HepG2 (cell line): ENCODE measurements around the gene PPP4C. TPM values are rescaled to one million over a fixed set of nuclear protein-coding genes. Genes with fewer than 3 reads are reported as not detected.

Experiments
- BRCA1 ChIP-seq: sonication (generic); formaldehyde crosslinking; IDR thresholded peaks from 2 replicates; pipeline ENCODE4 v1.4.0; 2020; ENCODE audit warnings: missing genetic modification reagents
- HES4 ChIP-seq: sonication (generic); formaldehyde crosslinking; IDR thresholded peaks from 2 replicates; pipeline ENCODE4 v1.9.0; 2021; ENCODE audit warnings: mild to moderate bottlenecking, missing genetic modification reagents, borderline replicate concordance
- KLF11 ChIP-seq: IDR thresholded peaks from 2 replicates; pipeline ENCODE4 v1.6.1; 2016; ENCODE audit warnings: missing compliant biosample characterization
- PTBP1 ChIP-seq: fragments of 200-400 bp; formaldehyde crosslinking; IDR thresholded peaks from 2 replicates; pipeline ENCODE4 v1.6.1; 2018; ENCODE audit warnings: low read length, low read depth; ENCODE audit not compliant: poor library complexity, severe bottlenecking
- RBM39 ChIP-seq: fragments of 200-400 bp; formaldehyde crosslinking; IDR thresholded peaks from one replicate; pipeline ENCODE4 v1.6.1; 2018; ENCODE audit warnings: antibody characterized with exemption, mild to moderate bottlenecking, low read depth, low read length; ENCODE audit not compliant: poor library complexity, severe bottlenecking
- SALL1 ChIP-seq: sonication (generic); formaldehyde crosslinking; IDR thresholded peaks from 2 replicates; pipeline ENCODE4 v1.8.0; 2022; ENCODE audit warnings: mild to moderate bottlenecking, missing genetic modification reagents
- SMC3 ChIP-seq: IDR thresholded peaks from 2 replicates; pipeline ENCODE4 v1.6.1; 2011; ENCODE audit warnings: low read length, improper control_type of control experiment
- TSC22D2 ChIP-seq: sonication (generic); formaldehyde crosslinking; IDR thresholded peaks from 2 replicates; pipeline ENCODE4 v1.5.1; 2020; ENCODE audit warnings: missing genetic modification reagents, mild to moderate bottlenecking, borderline replicate concordance
- U2AF1 ChIP-seq: fragments of 200-400 bp; formaldehyde crosslinking; optimal IDR thresholded peaks from 2 replicates; pipeline ENCODE3; 2017; ENCODE audit warnings: mild to moderate bottlenecking, low read depth, low read length
- ZNF598 ChIP-seq: sonication (generic); formaldehyde crosslinking; IDR thresholded peaks from 2 replicates; pipeline ENCODE4 v1.5.1; 2020; ENCODE audit warnings: mild to moderate bottlenecking, missing genetic modification reagents, borderline replicate concordance
- polyA plus RNA-seq, 8 experiments: library from polyadenylated mRNA; depleted of rRNA in 3 of 8; stranded (reverse) in 7 of 8; unstranded in 1 of 8; fragments of >200 nt; fragmentation: Illumina TruSeq in 4 of 8; extraction: Trizol in 4 of 8; gene quantifications; 2 replicates each; pipeline versions ENCODE4 v1.2.1 to v1.2.3, GENCODE V29; 2011 to 2016; ENCODE audit warnings: low read depth in 4 of 8, missing spikeins in 1 of 8, mixed read lengths in 1 of 8; ENCODE audit not compliant: insufficient read depth in 1 of 8
- total RNA-seq, 5 experiments: library from RNA; depleted of rRNA; stranded (reverse); fragments of >200 nt; fragmentation: Illumina TruSeq; extraction: Trizol; gene quantifications; 2 replicates each; pipeline ENCODE4 v1.2.3, GENCODE V29; 2016; ENCODE audit warnings: low read depth in 1 of 5
- TF ChIP-seq, protein P1 (sequence below): sonication (generic); formaldehyde crosslinking; IDR thresholded peaks from 2 replicates; pipeline ENCODE4 v1.5.1; 2020; ENCODE audit warnings: missing genetic modification reagents, mild to moderate bottlenecking, borderline replicate concordance
- TF ChIP-seq, protein P2 (sequence below): sonication (generic); formaldehyde crosslinking; IDR thresholded peaks from 2 replicates; pipeline ENCODE4 v1.4.0; 2020; ENCODE audit warnings: missing genetic modification reagents
- TF ChIP-seq, protein P3 (sequence below): sonication (generic); formaldehyde crosslinking; IDR thresholded peaks from 2 replicates; pipeline ENCODE4 v1.4.0; 2020; ENCODE audit warnings: mild to moderate bottlenecking, missing genetic modification reagents
- TF ChIP-seq, protein P4 (sequence below): IDR thresholded peaks from 2 replicates; pipeline ENCODE4 v1.6.1; 2016; ENCODE audit warnings: low read depth, borderline replicate concordance
- TF ChIP-seq, protein P5 (sequence below), 2 experiments: sonication (generic) in 1 of 2; formaldehyde crosslinking in 1 of 2; IDR thresholded peaks; 2 replicates each; pipeline versions ENCODE4 v1.6.1 to v1.9.0; 2014 to 2022; ENCODE audit warnings: antibody characterized with exemption in 1 of 2, borderline replicate concordance in 1 of 2, inconsistent platforms in 1 of 2, low read depth in 1 of 2, missing genetic modification reagents in 1 of 2

Gene PPP4C
- total and polyA plus RNA-seq, 2 of the 13 experiments (the other 11 are each of a cell fraction or from before 2014, with no cell fraction given): 176 to 220 TPM

DNA sequence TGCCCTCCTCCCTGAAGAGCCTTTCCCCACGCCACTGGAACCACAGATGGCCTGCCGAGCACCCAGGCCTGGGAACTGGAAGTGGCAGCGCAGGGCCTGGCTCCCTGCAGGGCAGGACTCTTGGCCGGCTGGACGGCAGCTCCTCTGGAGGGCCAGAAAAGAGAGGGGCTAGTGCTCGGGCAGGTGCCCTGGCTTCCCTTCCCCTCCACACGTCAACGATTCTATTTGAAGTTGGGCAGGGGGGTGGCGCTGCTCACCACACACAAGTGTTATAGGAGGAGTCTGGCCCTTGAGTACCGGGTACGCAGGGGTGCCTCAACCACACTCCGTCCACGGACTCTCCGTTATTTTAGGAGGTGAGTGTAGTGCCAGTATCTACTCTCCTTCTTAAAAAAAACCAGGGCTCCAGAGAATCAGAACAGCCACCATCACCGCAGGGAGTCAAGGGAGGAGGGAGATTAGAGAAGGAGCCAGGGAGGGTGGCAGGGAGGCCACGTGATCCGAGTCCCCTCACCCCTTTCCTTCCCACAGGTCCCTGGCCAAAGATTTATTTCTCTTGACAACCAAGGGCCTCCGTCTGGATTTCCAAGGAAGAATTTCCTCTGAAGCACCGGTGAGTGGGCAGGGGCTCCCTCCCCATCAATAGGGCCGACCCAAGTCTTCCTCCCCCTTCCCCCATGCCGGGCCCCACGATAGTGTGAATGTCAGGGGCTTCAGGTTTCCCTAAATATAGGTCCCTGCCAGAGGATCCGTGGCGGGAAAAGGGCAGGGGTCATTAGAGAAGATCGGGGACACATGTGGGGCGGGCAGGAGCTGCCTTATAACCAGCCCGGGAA is 11.7 kb upstream of the PPP4C start (continued):
- TF ChIP-seq, protein P1, sequence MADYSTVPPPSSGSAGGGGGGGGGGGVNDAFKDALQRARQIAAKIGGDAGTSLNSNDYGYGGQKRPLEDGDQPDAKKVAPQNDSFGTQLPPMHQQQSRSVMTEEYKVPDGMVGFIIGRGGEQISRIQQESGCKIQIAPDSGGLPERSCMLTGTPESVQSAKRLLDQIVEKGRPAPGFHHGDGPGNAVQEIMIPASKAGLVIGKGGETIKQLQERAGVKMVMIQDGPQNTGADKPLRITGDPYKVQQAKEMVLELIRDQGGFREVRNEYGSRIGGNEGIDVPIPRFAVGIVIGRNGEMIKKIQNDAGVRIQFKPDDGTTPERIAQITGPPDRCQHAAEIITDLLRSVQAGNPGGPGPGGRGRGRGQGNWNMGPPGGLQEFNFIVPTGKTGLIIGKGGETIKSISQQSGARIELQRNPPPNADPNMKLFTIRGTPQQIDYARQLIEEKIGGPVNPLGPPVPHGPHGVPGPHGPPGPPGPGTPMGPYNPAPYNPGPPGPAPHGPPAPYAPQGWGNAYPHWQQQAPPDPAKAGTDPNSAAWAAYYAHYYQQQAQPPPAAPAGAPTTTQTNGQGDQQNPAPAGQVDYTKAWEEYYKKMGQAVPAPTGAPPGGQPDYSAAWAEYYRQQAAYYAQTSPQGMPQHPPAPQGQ (CRISPR knock-in tag): no peak
- TF ChIP-seq KLF11 (CRISPR knock-in tag): 0 out of 2 replicates have a peak, but pooled peaks have one; percentile 43
- TF ChIP-seq U2AF1: no peak
- peak; percentile 58 for TF ChIP-seq PTBP1
- no peak; the same call in 1 of the 2 replicates for TF ChIP-seq HES4 (CRISPR knock-in tag)
- TF ChIP-seq SALL1 (CRISPR knock-in tag): peak; percentile 75; the same call in 1 of the 2 replicates
- TF ChIP-seq BRCA1 (CRISPR knock-in tag): no peak; the same call in 1 of the 2 replicates
- TF ChIP-seq, protein P2, sequence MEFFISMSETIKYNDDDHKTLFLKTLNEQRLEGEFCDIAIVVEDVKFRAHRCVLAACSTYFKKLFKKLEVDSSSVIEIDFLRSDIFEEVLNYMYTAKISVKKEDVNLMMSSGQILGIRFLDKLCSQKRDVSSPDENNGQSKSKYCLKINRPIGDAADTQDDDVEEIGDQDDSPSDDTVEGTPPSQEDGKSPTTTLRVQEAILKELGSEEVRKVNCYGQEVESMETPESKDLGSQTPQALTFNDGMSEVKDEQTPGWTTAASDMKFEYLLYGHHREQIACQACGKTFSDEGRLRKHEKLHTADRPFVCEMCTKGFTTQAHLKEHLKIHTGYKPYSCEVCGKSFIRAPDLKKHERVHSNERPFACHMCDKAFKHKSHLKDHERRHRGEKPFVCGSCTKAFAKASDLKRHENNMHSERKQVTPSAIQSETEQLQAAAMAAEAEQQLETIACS (CRISPR knock-in tag): no peak
- TF ChIP-seq, protein P3, sequence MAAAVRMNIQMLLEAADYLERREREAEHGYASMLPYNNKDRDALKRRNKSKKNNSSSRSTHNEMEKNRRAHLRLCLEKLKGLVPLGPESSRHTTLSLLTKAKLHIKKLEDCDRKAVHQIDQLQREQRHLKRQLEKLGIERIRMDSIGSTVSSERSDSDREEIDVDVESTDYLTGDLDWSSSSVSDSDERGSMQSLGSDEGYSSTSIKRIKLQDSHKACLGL (CRISPR knock-in tag): peak; percentile 94
- TF ChIP-seq SMC3: no peak
- no peak for TF ChIP-seq TSC22D2 (CRISPR knock-in tag)
- no peak; the same call in 1 of the 2 replicates for TF ChIP-seq ZNF598 (CRISPR knock-in tag)
- TF ChIP-seq, protein P4, sequence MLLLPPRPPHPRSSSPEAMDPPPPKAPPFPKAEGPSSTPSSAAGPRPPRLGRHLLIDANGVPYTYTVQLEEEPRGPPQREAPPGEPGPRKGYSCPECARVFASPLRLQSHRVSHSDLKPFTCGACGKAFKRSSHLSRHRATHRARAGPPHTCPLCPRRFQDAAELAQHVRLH: peak; percentile 74; the same call in 1 of the 2 replicates
- TF ChIP-seq, protein P5, sequence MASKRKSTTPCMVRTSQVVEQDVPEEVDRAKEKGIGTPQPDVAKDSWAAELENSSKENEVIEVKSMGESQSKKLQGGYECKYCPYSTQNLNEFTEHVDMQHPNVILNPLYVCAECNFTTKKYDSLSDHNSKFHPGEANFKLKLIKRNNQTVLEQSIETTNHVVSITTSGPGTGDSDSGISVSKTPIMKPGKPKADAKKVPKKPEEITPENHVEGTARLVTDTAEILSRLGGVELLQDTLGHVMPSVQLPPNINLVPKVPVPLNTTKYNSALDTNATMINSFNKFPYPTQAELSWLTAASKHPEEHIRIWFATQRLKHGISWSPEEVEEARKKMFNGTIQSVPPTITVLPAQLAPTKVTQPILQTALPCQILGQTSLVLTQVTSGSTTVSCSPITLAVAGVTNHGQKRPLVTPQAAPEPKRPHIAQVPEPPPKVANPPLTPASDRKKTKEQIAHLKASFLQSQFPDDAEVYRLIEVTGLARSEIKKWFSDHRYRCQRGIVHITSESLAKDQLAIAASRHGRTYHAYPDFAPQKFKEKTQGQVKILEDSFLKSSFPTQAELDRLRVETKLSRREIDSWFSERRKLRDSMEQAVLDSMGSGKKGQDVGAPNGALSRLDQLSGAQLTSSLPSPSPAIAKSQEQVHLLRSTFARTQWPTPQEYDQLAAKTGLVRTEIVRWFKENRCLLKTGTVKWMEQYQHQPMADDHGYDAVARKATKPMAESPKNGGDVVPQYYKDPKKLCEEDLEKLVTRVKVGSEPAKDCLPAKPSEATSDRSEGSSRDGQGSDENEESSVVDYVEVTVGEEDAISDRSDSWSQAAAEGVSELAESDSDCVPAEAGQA (IDR thresholded peaks at IDR 0.05; ENCODE audit: low read depth): no peak; the same call in 1 of the 2 replicates
- TF ChIP-seq, protein P5 (CRISPR knock-in tag; IDR thresholded peaks at IDR 0.05; ENCODE audit: borderline replicate concordance): no peak
- TF ChIP-seq RBM39: peak; percentile 73
